HepG2 (cell line): ENCODE data around the gene CAD. TPM values are rescaled to one million over a fixed set of nuclear protein-coding genes. Genes with fewer than 3 reads are reported as not detected.

Experiments used
- ADNP ChIP-seq: sonication (generic); formaldehyde crosslinking; IDR thresholded peaks from 2 replicates; pipeline ENCODE4 v1.4.0; 2020; ENCODE audit warnings: missing genetic modification reagents
- CAMTA2 ChIP-seq: sonication (generic); formaldehyde crosslinking; IDR thresholded peaks from 2 replicates; pipeline ENCODE4 v1.4.0; 2020; ENCODE audit warnings: mild to moderate bottlenecking, missing genetic modification reagents, borderline replicate concordance
- ERF ChIP-seq: IDR thresholded peaks from 2 replicates; pipeline ENCODE4 v1.6.1; 2018; ENCODE audit warnings: missing biosample characterization, missing genetic modification reagents
- ESRRA ChIP-seq: sonication (generic); formaldehyde crosslinking; IDR thresholded peaks from 2 replicates; pipeline ENCODE4 v1.5.1; 2020; ENCODE audit warnings: mild to moderate bottlenecking, low read depth, missing genetic modification reagents
- KAT2B ChIP-seq: fragments of 150-350 bp; IDR thresholded peaks from 2 replicates; pipeline ENCODE4 v1.6.1; 2014; ENCODE audit warnings: low read depth, low read length, borderline replicate concordance
- RCOR2 ChIP-seq: IDR thresholded peaks from 2 replicates; pipeline ENCODE4 v1.6.1; 2016; ENCODE audit warnings: missing biosample characterization, missing genetic modification reagents
- TARDBP ChIP-seq: sonication (generic); formaldehyde crosslinking; IDR thresholded peaks from 2 replicates; pipeline ENCODE4 v1.8.0; 2022; ENCODE audit warnings: mild to moderate bottlenecking, missing genetic modification reagents
- TBX2 ChIP-seq: sonication (generic); formaldehyde crosslinking; IDR thresholded peaks from 2 replicates; pipeline ENCODE4 v1.5.0; 2020; ENCODE audit warnings: missing genetic modification reagents, mild to moderate bottlenecking, borderline replicate concordance
- TBX3 ChIP-seq: fragments of 450-650 bp; IDR thresholded peaks from 2 replicates; pipeline ENCODE4 v1.6.1; 2017; ENCODE audit warnings: antibody characterized with exemption, mild to moderate bottlenecking, inconsistent platforms, borderline replicate concordance
- TCF7 ChIP-seq: sonication (generic); IDR thresholded peaks from 2 replicates; pipeline ENCODE4 v1.6.1; 2016; ENCODE audit warnings: antibody characterized with exemption, low read depth
- ZNF225 ChIP-seq: sonication (generic); formaldehyde crosslinking; IDR thresholded peaks from 2 replicates; pipeline ENCODE4 v1.4.0; 2020; ENCODE audit warnings: mild to moderate bottlenecking, missing genetic modification reagents
- ZNF282 ChIP-seq: fragments of 450-650 bp; IDR thresholded peaks from 2 replicates; pipeline ENCODE4 v1.6.1; 2018; ENCODE audit not compliant: partially characterized antibody
- ZNF30 ChIP-seq: sonication (generic); formaldehyde crosslinking; IDR thresholded peaks from 2 replicates; pipeline ENCODE4 v1.5.0; 2020; ENCODE audit warnings: mild to moderate bottlenecking, missing genetic modification reagents
- ZNF317 ChIP-seq: sonication (generic); formaldehyde crosslinking; IDR thresholded peaks from 2 replicates; pipeline ENCODE4 v1.5.0; 2020; ENCODE audit warnings: mild to moderate bottlenecking, missing genetic modification reagents
- ZNF510 ChIP-seq: sonication (generic); formaldehyde crosslinking; IDR thresholded peaks from 2 replicates; pipeline ENCODE4 v1.4.0; 2020; ENCODE audit warnings: low read depth, mild to moderate bottlenecking, missing genetic modification reagents
- ZNF569 ChIP-seq: sonication (generic); formaldehyde crosslinking; IDR thresholded peaks from 2 replicates; pipeline ENCODE4 v1.5.0; 2020; ENCODE audit warnings: mild to moderate bottlenecking, missing genetic modification reagents, moderate library complexity, borderline replicate concordance
- ZNF883 ChIP-seq: sonication (generic); formaldehyde crosslinking; IDR thresholded peaks from 2 replicates; pipeline ENCODE4 v1.5.1; 2020; ENCODE audit warnings: mild to moderate bottlenecking, missing genetic modification reagents; ENCODE audit errors: not compliant biosample characterization
- ZNF891 ChIP-seq: sonication (generic); formaldehyde crosslinking; IDR thresholded peaks from 2 replicates; pipeline ENCODE4 v1.5.0; 2020; ENCODE audit warnings: mild to moderate bottlenecking, missing genetic modification reagents
- polyA plus RNA-seq, 8 experiments: library from polyadenylated mRNA; depleted of rRNA in 3 of 8; stranded (reverse) in 7 of 8; unstranded in 1 of 8; fragments of >200 nt; fragmentation: Illumina TruSeq in 4 of 8; extraction: Trizol in 4 of 8; gene quantifications; 2 replicates each; pipeline versions ENCODE4 v1.2.1 to v1.2.3, GENCODE V29; 2011 to 2016; ENCODE audit warnings: low read depth in 4 of 8, missing spikeins in 1 of 8, mixed read lengths in 1 of 8; ENCODE audit not compliant: insufficient read depth in 1 of 8
- total RNA-seq, 5 experiments: library from RNA; depleted of rRNA; stranded (reverse); fragments of >200 nt; fragmentation: Illumina TruSeq; extraction: Trizol; gene quantifications; 2 replicates each; pipeline ENCODE4 v1.2.3, GENCODE V29; 2016; ENCODE audit warnings: low read depth in 1 of 5
- TF ChIP-seq, protein P1 (sequence below), 2 experiments: sonication (generic) in 1 of 2; formaldehyde crosslinking in 1 of 2; IDR thresholded peaks; 2 replicates each; pipeline versions ENCODE4 v1.4.0 to v1.6.1; 2016 to 2020; ENCODE audit warnings: borderline replicate concordance in 1 of 2, low read depth in 1 of 2, mild to moderate bottlenecking in 1 of 2, missing genetic modification reagents in 1 of 2
- TF ChIP-seq, protein P2 (sequence below): sonication (generic); formaldehyde crosslinking; IDR thresholded peaks from 2 replicates; pipeline ENCODE4 v1.4.0; 2020; ENCODE audit warnings: missing genetic modification reagents
- TF ChIP-seq, protein P3 (sequence below): IDR thresholded peaks from 2 replicates; pipeline ENCODE4 v1.6.1; 2012; ENCODE audit warnings: low read depth, low read length, improper control_type of control experiment

CAD gene
- total and polyA plus RNA-seq, 2 of the 13 experiments (the other 11 are each of a cell fraction or from before 2014, with no cell fraction given): 21.7 to 37.0 TPM

DNA sequence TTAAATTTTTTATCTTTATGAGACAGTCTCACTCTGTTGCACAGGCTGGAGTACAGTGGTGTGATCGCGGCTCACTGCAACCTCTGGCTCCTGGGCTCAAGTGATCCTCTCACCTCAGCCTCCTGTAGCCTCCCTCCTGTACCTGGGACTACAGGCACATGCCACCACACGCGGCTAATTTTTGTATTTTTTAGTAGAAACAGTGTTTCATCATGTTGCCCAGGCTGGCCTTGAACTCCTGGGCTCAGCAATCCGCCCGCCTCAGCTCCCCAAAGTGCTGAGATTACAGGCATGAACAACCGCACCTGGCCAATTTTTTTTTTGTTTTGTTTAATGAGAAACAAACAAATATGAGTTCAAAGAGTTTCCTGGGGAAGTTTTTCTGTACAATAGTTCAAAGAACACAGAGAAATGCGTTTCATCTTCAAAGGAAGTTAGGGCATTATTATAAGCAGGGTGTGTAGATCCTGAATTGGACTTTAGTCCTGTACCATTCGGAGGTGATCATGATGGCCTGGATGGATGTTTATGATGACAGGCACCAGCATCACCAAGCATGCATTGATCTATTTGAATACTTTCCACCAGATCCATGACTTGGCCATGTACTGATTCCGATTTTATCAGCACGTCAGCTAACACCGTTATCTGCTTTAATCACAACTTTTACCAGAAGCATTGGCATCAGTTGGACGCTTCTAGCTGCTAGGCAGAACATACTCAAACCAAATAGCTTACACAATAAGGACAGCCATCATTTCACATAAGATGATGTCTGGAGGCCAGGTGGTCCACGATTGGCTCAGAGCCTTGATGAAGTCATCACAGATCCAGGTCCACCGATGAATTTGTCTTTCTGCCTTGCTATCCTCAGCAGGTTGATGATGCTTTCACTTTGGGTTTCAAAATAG is 39.5 kb upstream of the CAD start (continued):
- no peak for TF ChIP-seq CAMTA2 (CRISPR knock-in tag)
- TF ChIP-seq ZNF569 (CRISPR knock-in tag): peak; percentile 94; the same call in 1 of the 2 replicates
- peak; percentile 53 for TF ChIP-seq ZNF883 (CRISPR knock-in tag)
- TF ChIP-seq ZNF317 (CRISPR knock-in tag): peak; percentile 76
- peak; percentile 49; the same call in 1 of the 2 replicates for TF ChIP-seq ZNF891 (CRISPR knock-in tag)
- peak; percentile 98 for TF ChIP-seq TBX2 (CRISPR knock-in tag)
- TF ChIP-seq ZNF282: no peak
- no peak for TF ChIP-seq ZNF30 (CRISPR knock-in tag)
- peak; percentile 80; the same call in 1 of the 2 replicates for TF ChIP-seq ZNF225 (CRISPR knock-in tag)
- TF ChIP-seq ERF (CRISPR knock-in tag): peak; percentile 76
- TF ChIP-seq TCF7: peak; percentile 99
- peak; percentile 64; the same call in 1 of the 2 replicates for TF ChIP-seq KAT2B
- TF ChIP-seq ZNF510 (CRISPR knock-in tag): no peak
- TF ChIP-seq, protein P1, sequence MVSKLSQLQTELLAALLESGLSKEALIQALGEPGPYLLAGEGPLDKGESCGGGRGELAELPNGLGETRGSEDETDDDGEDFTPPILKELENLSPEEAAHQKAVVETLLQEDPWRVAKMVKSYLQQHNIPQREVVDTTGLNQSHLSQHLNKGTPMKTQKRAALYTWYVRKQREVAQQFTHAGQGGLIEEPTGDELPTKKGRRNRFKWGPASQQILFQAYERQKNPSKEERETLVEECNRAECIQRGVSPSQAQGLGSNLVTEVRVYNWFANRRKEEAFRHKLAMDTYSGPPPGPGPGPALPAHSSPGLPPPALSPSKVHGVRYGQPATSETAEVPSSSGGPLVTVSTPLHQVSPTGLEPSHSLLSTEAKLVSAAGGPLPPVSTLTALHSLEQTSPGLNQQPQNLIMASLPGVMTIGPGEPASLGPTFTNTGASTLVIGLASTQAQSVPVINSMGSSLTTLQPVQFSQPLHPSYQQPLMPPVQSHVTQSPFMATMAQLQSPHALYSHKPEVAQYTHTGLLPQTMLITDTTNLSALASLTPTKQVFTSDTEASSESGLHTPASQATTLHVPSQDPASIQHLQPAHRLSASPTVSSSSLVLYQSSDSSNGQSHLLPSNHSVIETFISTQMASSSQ (IDR thresholded peaks at IDR 0.05; ENCODE audit: low read depth): peak; percentile 89
- TF ChIP-seq, protein P1 (CRISPR knock-in tag; IDR thresholded peaks at IDR 0.05; ENCODE audit: borderline replicate concordance): 0 out of 2 replicates have a peak, but pooled peaks have one; percentile 56
- peak; percentile 96 for TF ChIP-seq RCOR2 (CRISPR knock-in tag)
- TF ChIP-seq ADNP (CRISPR knock-in tag): peak; percentile 37; the same call in 1 of the 2 replicates
- TF ChIP-seq TARDBP (CRISPR knock-in tag): peak; percentile 84; the same call in 1 of the 2 replicates
- TF ChIP-seq, protein P2, sequence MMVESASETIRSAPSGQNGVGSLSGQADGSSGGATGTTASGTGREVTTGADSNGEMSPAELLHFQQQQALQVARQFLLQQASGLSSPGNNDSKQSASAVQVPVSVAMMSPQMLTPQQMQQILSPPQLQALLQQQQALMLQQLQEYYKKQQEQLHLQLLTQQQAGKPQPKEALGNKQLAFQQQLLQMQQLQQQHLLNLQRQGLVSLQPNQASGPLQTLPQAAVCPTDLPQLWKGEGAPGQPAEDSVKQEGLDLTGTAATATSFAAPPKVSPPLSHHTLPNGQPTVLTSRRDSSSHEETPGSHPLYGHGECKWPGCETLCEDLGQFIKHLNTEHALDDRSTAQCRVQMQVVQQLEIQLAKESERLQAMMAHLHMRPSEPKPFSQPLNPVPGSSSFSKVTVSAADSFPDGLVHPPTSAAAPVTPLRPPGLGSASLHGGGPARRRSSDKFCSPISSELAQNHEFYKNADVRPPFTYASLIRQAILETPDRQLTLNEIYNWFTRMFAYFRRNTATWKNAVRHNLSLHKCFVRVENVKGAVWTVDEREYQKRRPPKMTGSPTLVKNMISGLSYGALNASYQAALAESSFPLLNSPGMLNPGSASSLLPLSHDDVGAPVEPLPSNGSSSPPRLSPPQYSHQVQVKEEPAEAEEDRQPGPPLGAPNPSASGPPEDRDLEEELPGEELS (CRISPR knock-in tag): peak; percentile 99
- peak; percentile 47 for TF ChIP-seq ESRRA (CRISPR knock-in tag)
- peak; percentile 98 for TF ChIP-seq TBX3
- TF ChIP-seq, protein P3, sequence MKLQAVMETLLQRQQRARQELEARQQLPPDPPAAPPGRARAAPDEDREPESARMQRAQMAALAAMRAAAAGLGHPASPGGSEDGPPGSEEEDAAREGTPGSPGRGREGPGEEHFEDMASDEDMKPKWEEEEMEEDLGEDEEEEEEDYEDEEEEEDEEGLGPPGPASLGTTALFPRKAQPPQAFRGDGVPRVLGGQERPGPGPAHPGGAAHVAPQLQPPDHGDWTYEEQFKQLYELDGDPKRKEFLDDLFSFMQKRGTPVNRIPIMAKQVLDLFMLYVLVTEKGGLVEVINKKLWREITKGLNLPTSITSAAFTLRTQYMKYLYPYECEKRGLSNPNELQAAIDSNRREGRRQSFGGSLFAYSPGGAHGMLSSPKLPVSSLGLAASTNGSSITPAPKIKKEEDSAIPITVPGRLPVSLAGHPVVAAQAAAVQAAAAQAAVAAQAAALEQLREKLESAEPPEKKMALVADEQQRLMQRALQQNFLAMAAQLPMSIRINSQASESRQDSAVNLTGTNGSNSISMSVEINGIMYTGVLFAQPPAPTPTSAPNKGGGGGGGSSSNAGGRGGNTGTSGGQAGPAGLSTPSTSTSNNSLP: peak; percentile 99
